Fibroblast of lung (primary cell): ENCODE results near the gene DHX16. TPM values are rescaled to one million over a fixed set of nuclear protein-coding genes. Genes with fewer than 3 reads are reported as not detected.

Source experiments
- DNase-seq, 2 donors: peaks; one replicate each; pipeline versions ENCODE4 v3.0.0 to v3.0.0-alpha.2; 2010; ENCODE audit warnings: low read depth in 2 of 2
- H2AFZ ChIP-seq: 2 replicates; pipeline ENCODE4 v1.5.1; 2012; ENCODE audit warnings: low read length, control low read depth, inconsistent platforms
- H3K27ac ChIP-seq: 2 replicates; pipeline ENCODE4 v1.5.1; 2011; ENCODE audit warnings: low read length, control low read depth; ENCODE audit not compliant: insufficient read depth
- H3K27me3 ChIP-seq: 2 replicates; pipeline ENCODE4 v1.5.1; 2011; ENCODE audit warnings: mild to moderate bottlenecking, low read length; ENCODE audit not compliant: control insufficient read depth, insufficient read depth
- H3K36me3 ChIP-seq: 2 replicates; pipeline ENCODE4 v1.5.1; 2011; ENCODE audit warnings: low read length; ENCODE audit not compliant: control insufficient read depth, insufficient read depth
- H3K4me1 ChIP-seq: 2 replicates; pipeline ENCODE4 v1.5.1; 2011; ENCODE audit warnings: low read length; ENCODE audit not compliant: control insufficient read depth, insufficient read depth; ENCODE audit errors: extremely low read depth
- H3K4me2 ChIP-seq: 2 replicates; pipeline ENCODE4 v1.5.1; 2011; ENCODE audit warnings: low read length, control low read depth; ENCODE audit not compliant: insufficient read depth; ENCODE audit errors: extremely low read depth
- H3K4me3 ChIP-seq, 4 experiments: fragments of 200-600 bp in 1 of 4; sonication (generic) in 1 of 4; replicated peaks in 1 of 4; 2 replicates each; pipeline ENCODE4 v1.5.1; 2011 to 2016; ENCODE audit warnings: low read length in 4 of 4, low read depth in 3 of 4, mild to moderate bottlenecking in 3 of 4, control low read depth in 2 of 4, inconsistent platforms in 1 of 4, mixed read lengths in 1 of 4; ENCODE audit not compliant: insufficient read depth in 1 of 4; ENCODE audit errors: control extremely low read depth in 1 of 4
- H3K79me2 ChIP-seq: 2 replicates; pipeline ENCODE4 v1.5.1; 2012; ENCODE audit warnings: mild to moderate bottlenecking, low read length, inconsistent platforms; ENCODE audit not compliant: control insufficient read depth, insufficient read depth
- H3K9ac ChIP-seq: 2 replicates; pipeline ENCODE4 v1.5.1; 2011; ENCODE audit warnings: mild to moderate bottlenecking, low read length, control low read depth; ENCODE audit not compliant: insufficient read depth
- H3K9me3 ChIP-seq: 2 replicates; pipeline ENCODE4 v1.5.1; 2012; ENCODE audit warnings: low read depth, low read length; ENCODE audit not compliant: control insufficient read depth, insufficient read depth
- H4K20me1 ChIP-seq: 2 replicates; pipeline ENCODE4 v1.5.1; 2011; ENCODE audit warnings: low read length; ENCODE audit not compliant: control insufficient read depth, insufficient read depth; ENCODE audit errors: extremely low read depth
- CTCF ChIP-seq, 2 donors: IDR thresholded peaks in 1 of 2; conservative IDR thresholded peaks in 1 of 2; 1 replicate in 1 of 2; 2 replicates in 1 of 2; pipeline ENCODE4 v1.5.1; 2011 to 2012; ENCODE audit warnings: low read length in 2 of 2, control low read depth in 1 of 2, inconsistent platforms in 1 of 2, low read depth in 1 of 2, mild to moderate bottlenecking in 1 of 2
- EZH2 ChIP-seq: IDR thresholded peaks from 2 replicates; pipeline ENCODE4 v1.5.1; 2012; ENCODE audit warnings: low read length, control low read depth, mild to moderate bottlenecking; ENCODE audit errors: missing control alignments
- polyA plus RNA-seq, 2 donors: library from polyadenylated mRNA; depleted of rRNA in 1 of 2; stranded (reverse) in 1 of 2; unstranded in 1 of 2; fragments of >200 nt; gene quantifications; 2 replicates each; pipeline ENCODE4 v1.2.1, GENCODE V29; 2011 to 2012; ENCODE audit warnings: missing spikeins in 1 of 2
- total RNA-seq: library from RNA; depleted of rRNA; stranded (reverse); fragments of >200 nt; gene quantifications from 2 replicates; pipeline ENCODE4 v1.2.1, GENCODE V29; 2014

DHX16 gene
- total and polyA plus RNA-seq, 2 donors (not counting 1 experiment from before 2014, with no cell fraction given): 22.5 to 34.8 TPM

GRCh38 chr6:30703011-30703410 is 30.2 kb upstream of the DHX16 start:
- H3K36me3 ChIP-seq: peaks cover 3% of the 10 kb centered on the region
- no peaks in the 10 kb centered on the region for H3K79me2 ChIP-seq
- H3K4me1 ChIP-seq: no peaks in the 10 kb centered on the region
- no peaks in the 10 kb centered on the region for H4K20me1 ChIP-seq
- no peaks in the 10 kb centered on the region for H3K27me3 ChIP-seq
- no peak for DNase-seq
- no peak overlapping the region for H3K27ac ChIP-seq
- H3K9ac ChIP-seq: no peak overlapping the region
- H3K9me3 ChIP-seq: no peaks in the 10 kb centered on the region
- no peak overlapping the region for H2AFZ ChIP-seq
- no peak overlapping the region for H3K4me3 ChIP-seq
- no peak overlapping the region for H3K4me2 ChIP-seq
- no peak for TF ChIP-seq CTCF (conservative IDR thresholded peaks at IDR 0.05 in 1 of 2, IDR thresholded peaks at IDR 0.05 in 1 of 2; ENCODE audit: low read depth in 1 of 2, low read length in 2 of 2)
- no peak for TF ChIP-seq EZH2

- no peaks in the 10 kb centered on the region for H3K27me3 ChIP-seq
- no peaks in the 10 kb centered on the region for H4K20me1 ChIP-seq
- no peak overlapping the region for H3K9ac ChIP-seq
- H3K27ac ChIP-seq: no peak overlapping the region
- no peak overlapping the region for H2AFZ ChIP-seq
- peaks cover 1% of the 10 kb centered on the region for H3K4me1 ChIP-seq
- no peaks in the 10 kb centered on the region for H3K9me3 ChIP-seq
- TF ChIP-seq CTCF (conservative IDR thresholded peaks at IDR 0.05 in 1 of 2, IDR thresholded peaks at IDR 0.05 in 1 of 2; ENCODE audit: low read depth in 1 of 2, low read length in 2 of 2) (no peak), EZH2 (no peak)
- H3K36me3 ChIP-seq: peaks cover 3% of the 10 kb centered on the region
- H3K4me3 ChIP-seq: no peak overlapping the region
- no peak overlapping the region for H3K4me2 ChIP-seq
- DNase-seq: no peak
- no peaks in the 10 kb centered on the region for H3K79me2 ChIP-seq
These were observed 27.5 kb upstream of the DHX16 start for GRCh38 chr6:30700340-30700739.

- no peak overlapping the region for H2AFZ ChIP-seq
- no peaks in the 10 kb centered on the region for H3K79me2 ChIP-seq
- no peak overlapping the region for H3K4me2 ChIP-seq
- no peaks in the 10 kb centered on the region for H3K9me3 ChIP-seq
- peaks cover 3% of the 10 kb centered on the region for H3K36me3 ChIP-seq
- H4K20me1 ChIP-seq: no peaks in the 10 kb centered on the region
- no peak overlapping the region for H3K4me3 ChIP-seq
- H3K9ac ChIP-seq: no peak overlapping the region
- no peak for DNase-seq
- H3K27me3 ChIP-seq: no peaks in the 10 kb centered on the region
- H3K27ac ChIP-seq: no peak overlapping the region
- TF ChIP-seq CTCF (conservative IDR thresholded peaks at IDR 0.05 in 1 of 2, IDR thresholded peaks at IDR 0.05 in 1 of 2; ENCODE audit: low read depth in 1 of 2, low read length in 2 of 2) (no peak), EZH2 (no peak)
- H3K4me1 ChIP-seq: peaks cover 5% of the 10 kb centered on the region
These were observed 23.6 kb upstream of the DHX16 start for GRCh38 chr6:30696432-30696831.
